ENCODE data around the gene COBL. TPM values are rescaled to one million over a fixed set of nuclear protein-coding genes. Genes with fewer than 3 reads are reported as not detected.

The COBL gene
- polyA plus RNA-seq, 1 donor (not counting 4 experiments of a cell fraction or from before 2014, with no cell fraction given), result 4.5 TPM

DNA sequence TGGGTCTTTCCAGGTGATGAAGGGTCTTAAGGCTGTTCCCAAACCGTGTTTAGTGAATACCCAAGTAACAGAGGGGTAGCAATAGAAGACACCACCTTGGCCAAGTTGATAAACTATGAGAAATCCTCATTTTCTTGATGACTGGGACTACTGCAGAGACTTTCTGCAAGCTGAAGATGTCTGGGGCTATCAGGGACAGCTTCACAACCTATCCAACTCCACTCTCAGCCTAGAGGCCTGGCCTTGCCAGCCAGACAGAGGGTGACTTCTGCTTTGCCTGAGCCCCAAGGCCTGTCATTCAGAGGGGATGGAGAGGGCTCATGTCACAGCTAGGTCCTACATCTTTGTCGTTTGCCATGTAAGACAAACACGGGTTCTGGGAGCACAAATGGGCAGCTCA, 278.0 kb downstream of the COBL start:
- Histone ChIP-seq H2AFZ (ENCODE audit: control insufficient read depth, low read length) (no peak overlapping the region), H3K4me2 (ENCODE audit: control insufficient read depth, extremely low read depth, insufficient read depth, low read depth, low read length) (no peak overlapping the region), H3K4me1 (ENCODE audit: control insufficient read depth, extremely low read depth, insufficient read depth, low read length) (no peaks in the 10 kb centered on the region), H3K9me3 (ENCODE audit: control insufficient read depth, low read depth, low read length) (no peaks in the 10 kb centered on the region), H4K20me1 (ENCODE audit: control insufficient read depth, extremely low read depth, insufficient read depth, low read length) (no peaks in the 10 kb centered on the region), H3K27me3 (ENCODE audit: control insufficient read depth, extremely low read depth, insufficient read depth, low read length) (no peaks in the 10 kb centered on the region), H3K27ac (ENCODE audit: control insufficient read depth, insufficient read depth, low read length) (no peak overlapping the region), H3K9ac (ENCODE audit: control insufficient read depth, extremely low read depth, insufficient read depth, low read length) (no peak overlapping the region), H3K4me3 (ENCODE audit: control insufficient read depth in 2 of 3, extremely low read depth in 1 of 3, insufficient read depth in 2 of 3, low read depth in 1 of 3, low read length in 3 of 3) (no peak overlapping the region), H3K9me1 (ENCODE audit: control insufficient read depth, extremely low read depth, insufficient read depth, low read length) (no peaks in the 10 kb centered on the region), H3K79me2 (ENCODE audit: control insufficient read depth, insufficient read depth, low read length) (no peaks in the 10 kb centered on the region), H3K36me3 (ENCODE audit: control insufficient read depth in 2 of 2, extremely low read depth in 1 of 2, insufficient read depth in 2 of 2, low read length in 2 of 2) (no peaks in the 10 kb centered on the region)
- dilution Hi-C loops (cut with MboI; ENCODE audit: extremely low pct_ligation_motif_present, low sequenced_read_pairs), result no loop called here
- FAIRE-seq (no peak), DNase-seq (ENCODE audit: low read depth, low spot score) (no peak)
- TF ChIP-seq EZH2 (IDR thresholded peaks at IDR 0.05; ENCODE audit: low read length), result no peak
- TF ChIP-seq, protein P1, sequence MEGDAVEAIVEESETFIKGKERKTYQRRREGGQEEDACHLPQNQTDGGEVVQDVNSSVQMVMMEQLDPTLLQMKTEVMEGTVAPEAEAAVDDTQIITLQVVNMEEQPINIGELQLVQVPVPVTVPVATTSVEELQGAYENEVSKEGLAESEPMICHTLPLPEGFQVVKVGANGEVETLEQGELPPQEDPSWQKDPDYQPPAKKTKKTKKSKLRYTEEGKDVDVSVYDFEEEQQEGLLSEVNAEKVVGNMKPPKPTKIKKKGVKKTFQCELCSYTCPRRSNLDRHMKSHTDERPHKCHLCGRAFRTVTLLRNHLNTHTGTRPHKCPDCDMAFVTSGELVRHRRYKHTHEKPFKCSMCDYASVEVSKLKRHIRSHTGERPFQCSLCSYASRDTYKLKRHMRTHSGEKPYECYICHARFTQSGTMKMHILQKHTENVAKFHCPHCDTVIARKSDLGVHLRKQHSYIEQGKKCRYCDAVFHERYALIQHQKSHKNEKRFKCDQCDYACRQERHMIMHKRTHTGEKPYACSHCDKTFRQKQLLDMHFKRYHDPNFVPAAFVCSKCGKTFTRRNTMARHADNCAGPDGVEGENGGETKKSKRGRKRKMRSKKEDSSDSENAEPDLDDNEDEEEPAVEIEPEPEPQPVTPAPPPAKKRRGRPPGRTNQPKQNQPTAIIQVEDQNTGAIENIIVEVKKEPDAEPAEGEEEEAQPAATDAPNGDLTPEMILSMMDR (optimal IDR thresholded peaks at IDR 0.05 in 1 of 3, IDR thresholded peaks at IDR 0.05 in 1 of 3, conservative IDR thresholded peaks at IDR 0.05 in 1 of 3; ENCODE audit: extremely low read depth in 1 of 3, insufficient read depth in 2 of 3, low read length in 3 of 3), result no peak

DNA sequence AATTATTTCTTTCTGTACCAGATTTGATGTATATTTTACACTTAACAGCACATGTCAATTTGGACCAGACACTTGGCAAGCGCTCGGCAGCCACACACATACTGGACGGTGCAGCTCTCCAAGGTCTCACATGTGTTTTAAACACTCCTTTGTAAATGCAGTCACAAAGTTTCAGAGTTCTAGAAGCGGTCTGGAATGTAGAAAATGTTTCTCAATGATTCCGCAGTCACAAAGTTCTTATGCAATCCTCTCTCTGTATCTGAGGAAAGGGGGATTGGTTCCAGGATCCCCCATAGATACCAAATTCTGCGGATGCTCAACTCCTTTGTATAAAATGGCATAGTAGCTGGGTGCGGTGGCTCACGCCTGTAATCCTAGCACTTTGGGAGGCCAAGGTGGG, 280.9 kb downstream of the COBL start:
- no peak overlapping the region for H3K4me3 ChIP-seq (ENCODE audit: control insufficient read depth in 2 of 3, extremely low read depth in 1 of 3, insufficient read depth in 2 of 3, low read depth in 1 of 3, low read length in 3 of 3)
- DNase-seq (ENCODE audit: low read depth, low spot score), result no peak
- dilution Hi-C loops (cut with MboI; ENCODE audit: extremely low pct_ligation_motif_present, low sequenced_read_pairs), result no loop called here
- H2AFZ ChIP-seq (ENCODE audit: control insufficient read depth, low read length), result no peak overlapping the region
- no peak for TF ChIP-seq EZH2 (IDR thresholded peaks at IDR 0.05; ENCODE audit: low read length)
- TF ChIP-seq, protein P1 (optimal IDR thresholded peaks at IDR 0.05 in 1 of 3, IDR thresholded peaks at IDR 0.05 in 1 of 3, conservative IDR thresholded peaks at IDR 0.05 in 1 of 3; ENCODE audit: extremely low read depth in 1 of 3, insufficient read depth in 2 of 3, low read length in 3 of 3), result no peak
- no peak for FAIRE-seq
- no peaks in the 10 kb centered on the region for H3K9me1 ChIP-seq (ENCODE audit: control insufficient read depth, extremely low read depth, insufficient read depth, low read length)
- H3K27me3 ChIP-seq (ENCODE audit: control insufficient read depth, extremely low read depth, insufficient read depth, low read length), result no peaks in the 10 kb centered on the region
- no peaks in the 10 kb centered on the region for H3K4me1 ChIP-seq (ENCODE audit: control insufficient read depth, extremely low read depth, insufficient read depth, low read length)
- no peaks in the 10 kb centered on the region for H3K36me3 ChIP-seq (ENCODE audit: control insufficient read depth in 2 of 2, extremely low read depth in 1 of 2, insufficient read depth in 2 of 2, low read length in 2 of 2)
- no peak overlapping the region for H3K4me2 ChIP-seq (ENCODE audit: control insufficient read depth, extremely low read depth, insufficient read depth, low read depth, low read length)
- H3K9ac ChIP-seq (ENCODE audit: control insufficient read depth, extremely low read depth, insufficient read depth, low read length), result no peak overlapping the region
- H4K20me1 ChIP-seq (ENCODE audit: control insufficient read depth, extremely low read depth, insufficient read depth, low read length), result no peaks in the 10 kb centered on the region
- no peaks in the 10 kb centered on the region for H3K9me3 ChIP-seq (ENCODE audit: control insufficient read depth, low read depth, low read length)
- H3K27ac ChIP-seq (ENCODE audit: control insufficient read depth, insufficient read depth, low read length), result no peak overlapping the region
- no peaks in the 10 kb centered on the region for H3K79me2 ChIP-seq (ENCODE audit: control insufficient read depth, insufficient read depth, low read length)
